NCI-H2196 treated with DMSO at 0.1 percent for 48 hours (cell line): ENCODE results near the gene TMPRSS11B.
"Not testable (repeated sequence)": the region's sequence is repeated elsewhere in the genome, so short reads cannot be mapped to it uniquely, and the experiment has no call there.

Experiments used
- DNase-seq: peaks from one replicate; lab custom pipeline; 2025; ENCODE audit not compliant: unreplicated experiment; lab: John Stamatoyannopoulos, UW

The TMPRSS11B gene, protein sequence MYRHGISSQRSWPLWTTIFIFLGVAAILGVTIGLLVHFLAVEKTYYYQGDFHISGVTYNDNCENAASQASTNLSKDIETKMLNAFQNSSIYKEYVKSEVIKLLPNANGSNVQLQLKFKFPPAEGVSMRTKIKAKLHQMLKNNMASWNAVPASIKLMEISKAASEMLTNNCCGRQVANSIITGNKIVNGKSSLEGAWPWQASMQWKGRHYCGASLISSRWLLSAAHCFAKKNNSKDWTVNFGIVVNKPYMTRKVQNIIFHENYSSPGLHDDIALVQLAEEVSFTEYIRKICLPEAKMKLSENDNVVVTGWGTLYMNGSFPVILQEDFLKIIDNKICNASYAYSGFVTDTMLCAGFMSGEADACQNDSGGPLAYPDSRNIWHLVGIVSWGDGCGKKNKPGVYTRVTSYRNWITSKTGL

DNA sequence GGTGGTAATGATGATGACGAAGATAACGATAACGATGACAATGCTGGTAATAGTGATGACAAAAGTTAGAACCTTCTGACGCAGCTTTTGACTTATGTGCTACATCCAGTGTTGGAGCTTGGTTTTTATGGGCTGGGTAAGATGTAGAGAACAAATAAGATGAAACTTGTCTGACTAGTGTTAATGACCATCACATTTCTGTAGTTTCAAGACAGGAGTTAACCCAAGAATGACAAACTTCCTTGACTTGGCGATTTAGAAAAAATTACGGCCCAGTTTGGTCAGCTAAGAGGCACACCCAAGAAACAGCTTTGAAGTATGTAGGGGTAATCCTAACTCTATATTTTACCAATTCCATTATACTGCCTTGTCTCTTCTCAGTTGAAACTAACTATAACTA is at the start of gene TMPRSS11B:
TMPRSS11B (minus strand) TSS at position 101 of the 400 bp plus-strand sequence. CDS start 136 bp downstream, outside the sequence.
- no peak for DNase-seq

DNA sequence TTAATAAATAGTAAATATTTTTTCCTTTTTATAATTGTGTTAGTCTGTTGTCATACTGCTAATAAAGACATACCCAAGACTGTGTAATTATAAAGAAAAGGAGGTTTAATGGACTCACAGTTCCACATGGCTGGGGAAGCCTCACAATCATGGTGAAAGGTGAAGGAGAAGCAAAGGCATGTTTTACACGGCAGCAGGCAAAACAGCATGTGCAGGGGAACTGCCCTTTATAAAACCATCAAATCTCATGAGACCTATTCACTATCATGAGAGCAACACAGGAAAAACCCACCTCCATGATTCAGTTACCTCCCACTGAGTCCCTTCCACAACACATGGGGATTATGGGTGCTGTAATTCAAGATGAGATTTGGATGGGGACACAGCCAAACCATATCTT is 45.8 kb upstream of the TMPRSS11B start:
- DNase-seq: no peak

DNA sequence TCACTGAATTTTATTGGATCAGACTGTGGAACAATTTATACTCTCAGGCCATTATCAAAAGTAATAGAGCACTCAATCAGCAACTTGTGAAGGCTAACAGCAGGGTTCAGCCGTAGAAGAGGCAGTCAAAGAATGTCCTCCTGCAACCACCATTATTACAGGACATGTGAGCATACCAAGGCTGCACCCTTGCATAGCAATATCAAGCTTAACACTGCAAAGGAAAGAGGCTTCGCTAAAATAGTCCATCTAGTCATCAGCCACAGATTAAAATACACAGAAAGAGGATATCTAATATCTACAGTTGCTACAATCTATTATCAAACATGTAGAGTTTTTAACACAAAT is 42.9 kb upstream of the TMPRSS11B start:
- DNase-seq: no peak

DNA sequence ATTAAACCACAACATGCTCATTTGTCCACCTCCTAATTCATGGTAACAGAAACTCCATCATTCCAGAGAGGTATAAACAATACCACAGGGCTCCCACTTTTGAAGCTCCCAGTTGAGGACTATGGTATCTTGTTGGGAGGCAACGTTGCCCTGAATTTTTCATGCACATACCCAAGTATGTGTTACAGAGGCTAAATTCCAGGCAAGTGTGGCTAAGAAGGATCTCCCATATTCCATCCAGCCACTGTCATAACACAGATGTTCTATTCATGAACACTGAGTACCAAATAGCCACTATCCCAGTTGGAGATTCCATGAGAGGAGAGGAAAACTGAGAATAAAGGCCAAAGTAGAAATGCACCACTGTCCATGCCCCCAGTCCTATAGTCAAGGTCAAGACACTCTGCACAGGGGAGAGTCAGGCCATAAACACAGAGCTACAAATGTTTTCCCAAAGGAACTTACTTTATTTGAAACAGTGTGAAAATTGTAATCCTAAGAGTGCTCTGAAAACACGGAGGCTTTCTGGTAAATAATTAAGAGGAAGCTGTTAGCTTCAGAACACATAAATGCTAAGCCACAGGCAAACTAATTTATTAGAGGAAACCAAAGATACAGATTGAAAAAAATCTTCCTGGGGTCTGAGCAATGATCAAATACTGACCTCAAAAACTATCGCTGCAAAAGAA is 42.4 kb upstream of the TMPRSS11B start:
- no peak for DNase-seq

DNA sequence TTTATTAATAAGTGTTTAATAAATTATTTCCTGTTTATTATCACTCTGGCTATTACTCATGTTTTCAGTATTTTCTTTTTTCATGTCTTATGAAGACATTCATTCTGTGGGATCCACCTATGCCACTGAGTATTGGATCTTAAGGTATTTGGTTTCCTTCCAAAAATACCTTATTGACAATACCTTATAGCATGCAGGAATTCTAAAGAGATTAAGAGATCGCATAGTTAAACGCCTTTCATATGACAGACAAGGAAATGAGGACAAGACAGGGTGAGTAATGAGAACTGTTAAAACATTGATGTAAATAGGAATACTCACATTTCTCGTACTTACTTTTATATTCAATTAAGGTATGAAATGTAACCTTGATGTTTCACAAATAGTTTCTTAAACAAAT is 38.2 kb upstream of the TMPRSS11B start:
- DNase-seq: no peak

- no peak for DNase-seq
These were observed 37.6 kb upstream of the TMPRSS11B start for GRCh38 chr4:68283095-68283494.

DNA sequence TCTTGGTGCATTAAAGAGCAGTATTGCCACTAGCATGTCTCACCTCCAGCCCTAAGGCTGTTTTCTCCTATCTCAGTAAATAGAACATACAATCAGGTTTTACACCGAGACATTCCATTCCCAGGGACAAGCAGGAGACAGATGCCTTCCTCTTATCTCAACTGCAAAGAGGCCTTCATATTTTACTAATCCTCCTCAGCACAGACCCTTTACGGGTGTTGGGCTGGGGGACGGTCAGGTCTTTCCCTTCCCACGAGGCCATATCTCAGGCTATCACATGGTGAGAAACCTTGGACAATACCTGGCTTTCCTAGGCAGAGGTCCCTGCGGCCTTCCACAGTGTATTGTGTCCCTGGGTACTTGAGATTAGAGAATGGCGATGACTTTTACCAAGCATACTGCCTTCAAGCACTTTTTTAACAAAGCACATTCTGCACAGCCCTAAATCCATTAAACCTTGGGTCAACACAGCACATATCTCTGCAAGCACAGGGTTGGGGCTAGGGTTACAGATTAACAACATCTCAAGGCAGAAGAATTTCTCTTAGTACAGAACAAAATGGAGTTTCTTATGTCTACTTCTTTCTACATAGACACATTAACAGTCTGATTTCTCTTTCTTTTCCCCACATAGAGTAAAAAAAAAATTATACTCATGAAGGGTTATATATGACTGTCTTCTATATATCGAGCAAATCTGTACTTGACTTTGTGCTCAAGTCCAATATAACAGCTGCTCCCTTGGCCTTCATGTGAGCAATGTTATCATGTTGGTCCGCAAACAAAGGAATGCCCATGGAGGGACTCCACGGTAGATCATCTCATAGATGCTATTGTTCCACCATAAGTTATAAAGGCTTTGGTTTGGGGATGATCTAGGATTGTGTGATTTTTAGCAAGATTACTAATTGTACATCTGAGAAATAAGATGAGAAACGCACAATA is 36.6 kb upstream of the TMPRSS11B start:
- DNase-seq: not testable (repeated sequence)

DNA sequence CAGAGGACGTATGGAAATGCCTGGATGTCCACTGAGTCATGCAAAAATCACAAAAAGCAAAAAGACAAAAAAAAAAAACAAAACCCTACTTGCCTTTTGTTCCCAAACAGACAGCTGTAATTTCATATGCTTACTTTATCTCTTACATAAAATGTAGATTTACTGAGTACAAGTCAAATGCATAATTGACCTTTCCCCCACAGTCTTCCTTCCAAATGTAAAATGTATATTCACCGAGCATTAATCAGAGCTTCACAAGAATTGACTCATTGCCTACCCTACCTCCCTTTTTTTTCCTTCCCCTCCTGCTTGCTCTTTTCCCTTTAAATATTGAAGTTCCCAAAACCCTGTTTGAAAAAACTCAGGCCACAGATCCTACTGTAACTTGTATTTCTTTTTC is 32.5 kb upstream of the TMPRSS11B start:
- no peak for DNase-seq

DNA sequence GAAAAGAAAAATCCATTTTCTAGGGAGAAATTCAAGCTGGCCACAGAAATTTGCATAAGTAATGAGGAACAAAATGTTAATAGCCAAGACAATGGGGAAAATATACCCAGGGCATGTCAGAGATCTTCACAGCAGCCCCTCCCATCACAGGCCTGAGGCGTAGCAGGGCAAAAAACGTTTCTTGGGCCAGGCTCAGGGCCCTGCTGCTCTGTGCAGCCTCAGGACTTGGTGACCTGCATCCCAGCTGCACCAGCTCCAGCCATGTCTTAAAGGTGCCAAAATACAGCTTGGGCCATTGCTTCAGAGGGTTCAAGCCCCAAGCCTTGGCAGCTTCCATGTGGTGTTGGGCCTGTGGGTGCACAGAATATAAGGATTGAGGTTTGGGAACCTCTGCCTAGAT is 32.1 kb upstream of the TMPRSS11B start:
- no peak for DNase-seq

DNA sequence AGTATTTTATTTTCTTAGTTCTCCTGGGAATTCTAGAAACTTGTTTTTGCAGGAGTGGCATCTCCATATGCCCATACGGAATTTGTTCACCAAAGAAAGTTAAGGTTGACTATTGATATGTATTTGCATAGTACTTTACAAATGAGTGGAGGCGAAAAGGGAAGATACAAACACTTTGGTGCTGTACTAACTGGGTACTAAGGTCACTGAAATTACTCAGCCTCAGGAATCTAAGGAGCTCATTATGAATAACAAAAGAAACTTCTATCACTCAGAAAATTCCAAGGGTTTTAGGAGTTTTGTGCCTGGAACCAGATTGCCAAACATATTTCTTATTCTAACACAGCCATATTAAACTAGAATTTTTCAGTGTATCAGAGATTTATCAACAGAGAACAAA is 27.4 kb upstream of the TMPRSS11B start:
- DNase-seq: no peak

DNA sequence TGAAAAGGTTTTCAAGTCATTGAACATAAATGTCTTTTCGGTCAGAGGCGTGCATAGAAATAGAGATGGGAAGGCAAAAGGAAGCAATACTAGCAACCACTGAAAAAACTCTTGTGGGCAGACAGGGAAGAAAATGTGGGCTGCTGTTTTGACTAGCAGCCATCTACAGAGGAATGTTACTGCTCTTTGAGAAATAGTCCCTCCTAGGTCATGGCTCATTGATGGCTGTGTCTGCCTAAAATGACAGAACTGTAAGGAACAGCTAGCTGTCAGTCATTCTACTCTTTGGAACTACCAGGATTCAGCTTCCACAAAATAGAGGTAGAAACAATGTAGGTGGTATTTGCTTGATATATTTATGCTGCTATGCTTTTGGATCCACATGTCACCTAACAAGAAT is 26.9 kb upstream of the TMPRSS11B start:
- DNase-seq: no peak

DNA sequence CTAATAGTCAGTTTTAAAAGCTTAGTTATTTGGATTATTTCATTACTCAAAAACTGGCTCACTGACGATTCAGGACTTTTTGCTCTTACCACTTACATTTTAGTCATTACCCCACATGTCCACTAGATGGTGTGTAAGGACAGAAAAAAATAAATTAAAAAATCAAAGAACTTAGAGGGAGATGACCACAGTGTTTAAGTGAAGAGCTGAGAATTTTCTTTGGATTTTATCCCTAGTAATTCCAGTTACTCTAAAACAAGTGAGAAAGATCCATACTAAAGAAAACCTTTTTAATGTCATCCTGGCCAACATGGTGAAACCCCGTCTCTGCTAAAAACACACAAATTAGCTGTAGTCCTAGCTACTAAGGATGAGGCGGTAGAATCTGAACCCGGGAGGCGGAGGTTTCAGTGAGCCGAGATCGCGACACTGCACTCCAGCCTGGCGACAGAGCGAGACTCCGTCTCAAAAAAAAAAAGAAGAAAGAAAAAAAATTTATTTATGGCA is 26.4 kb upstream of the TMPRSS11B start:
- no peak for DNase-seq

- no peak for DNase-seq
These were observed 22.0 kb upstream of the TMPRSS11B start for GRCh38 chr4:68267433-68267944.

- no peak for DNase-seq
These were observed 19.5 kb upstream of the TMPRSS11B start for GRCh38 chr4:68264875-68265565.

DNA sequence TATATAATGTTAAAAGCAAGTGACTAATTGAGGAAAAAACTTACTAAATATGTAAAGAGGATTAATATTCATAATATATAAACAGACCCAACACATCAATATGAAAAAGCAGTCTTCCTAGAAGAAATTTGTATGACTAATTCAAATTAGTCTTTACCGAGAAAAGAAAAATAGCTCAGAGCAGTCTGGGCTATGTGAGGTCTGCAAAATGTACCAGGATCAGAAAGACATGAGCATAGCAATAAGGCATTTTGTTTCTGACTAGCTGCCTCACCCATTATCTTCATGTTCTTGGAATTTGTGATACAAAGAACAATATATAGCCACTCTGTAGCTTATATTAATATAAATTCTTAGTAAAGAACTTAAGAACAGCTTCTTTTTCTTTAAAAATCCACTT is 13.7 kb upstream of the TMPRSS11B start:
- no peak for DNase-seq

DNA sequence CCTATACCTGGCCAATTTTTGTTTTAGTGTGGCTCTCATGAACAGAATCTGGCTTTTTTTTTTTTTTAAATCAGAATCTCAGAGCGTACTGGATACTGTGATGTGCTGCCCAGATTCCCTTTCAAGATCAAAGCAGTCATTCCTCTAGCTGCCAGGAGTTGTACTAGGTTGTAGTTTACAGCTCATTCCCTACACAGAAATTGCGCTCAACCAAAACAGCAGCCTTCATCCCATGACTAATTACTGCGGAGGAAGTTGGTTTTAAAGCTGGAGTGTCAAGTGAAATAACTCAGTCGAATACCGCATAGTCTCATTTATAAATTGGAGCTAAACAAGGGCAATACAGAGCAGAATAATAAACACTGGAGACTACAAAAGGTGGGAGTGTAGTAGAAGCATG is 12.2 kb upstream of the TMPRSS11B start:
- no peak for DNase-seq

GRCh38 chr4:68256284-68256683 is 10.8 kb upstream of the TMPRSS11B start:
- DNase-seq: no peak

DNA sequence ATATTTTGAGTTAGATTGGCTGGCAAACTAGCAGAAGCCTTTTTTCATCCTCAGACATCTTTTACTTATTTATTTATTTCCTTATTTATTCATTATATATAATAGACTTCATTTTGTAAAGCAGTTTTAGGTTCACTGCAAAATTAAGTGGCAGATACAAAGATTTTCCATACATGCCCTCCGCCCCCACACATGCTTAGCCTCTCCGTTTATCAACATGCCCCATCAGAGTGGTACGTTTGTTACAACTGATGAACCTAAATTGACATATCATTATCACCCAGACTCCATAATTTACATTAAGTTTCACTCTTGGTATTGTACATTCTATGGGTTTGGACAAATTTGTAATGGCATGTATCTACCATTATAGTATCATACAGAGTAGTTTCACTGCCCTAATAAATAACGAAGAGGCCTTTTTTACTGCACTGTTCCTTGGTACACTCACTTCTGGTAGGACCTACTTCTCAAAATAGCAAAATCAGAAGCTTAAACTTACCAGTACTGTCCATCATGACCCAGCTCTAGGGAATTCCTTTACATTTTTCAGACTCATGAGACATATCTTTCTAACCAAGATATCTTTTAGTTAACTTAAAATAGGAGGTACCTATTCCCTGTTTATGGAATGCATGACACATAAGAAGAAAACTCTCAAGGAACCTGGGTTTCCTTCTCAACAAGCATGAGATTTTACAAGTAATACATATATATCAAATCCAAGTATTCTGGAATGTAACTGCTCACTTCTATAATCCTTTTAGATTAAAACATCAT is 4.8 kb upstream of the TMPRSS11B start:
- DNase-seq: no peak

GRCh38 chr4:68249434-68249833 is 3.9 kb upstream of the TMPRSS11B start:
- no peak for DNase-seq

GRCh38 chr4:68240620-68241019 is 4.9 kb downstream of the TMPRSS11B start:
- no peak for DNase-seq
